Coronary artery (tissue), 2 donors: ENCODE measurements around the gene CREBRF.

Source experiments
- DNase-seq: peaks from one replicate; pipeline ENCODE4 v3.0.0-alpha.2; 2017; ENCODE audit warnings: low spot score
- H3K27ac ChIP-seq, 2 donors: fragments of 200-600 bp; sonication (generic); one replicate each; pipeline ENCODE4 v1.5.1; 2016 to 2019
- H3K4me3 ChIP-seq: fragments of 200-600 bp; sonication (generic); 2 replicates; pipeline ENCODE4 v1.5.1; 2016; ENCODE audit warnings: mild to moderate bottlenecking, moderate library complexity
- CTCF ChIP-seq: fragments of 200-600 bp; sonication (generic); IDR thresholded peaks from one replicate; pipeline ENCODE4 v1.5.1; 2019; ENCODE audit warnings: antibody characterized with exemption

The CREBRF gene

GRCh38 chr5:173165177-173166016, 109.2 kb downstream of the CREBRF start:
- Histone ChIP-seq H3K27ac (no peak overlapping the region), H3K4me3 (no peak overlapping the region)
- TF ChIP-seq CTCF = no peak
- no peak for DNase-seq

- H3K4me3 ChIP-seq = no peak overlapping the region
- H3K27ac ChIP-seq = no peak overlapping the region
- no peak for DNase-seq
- no peak for TF ChIP-seq CTCF
These were observed 116.0 kb downstream of the CREBRF start for GRCh38 chr5:173172166-173172565.

- no peak for DNase-seq
- TF ChIP-seq CTCF = no peak
- Histone ChIP-seq H3K27ac (no peak overlapping the region), H3K4me3 (no peak overlapping the region)
These were observed 119.4 kb downstream of the CREBRF start for GRCh38 chr5:173175523-173175922.

- Histone ChIP-seq H3K27ac (no peak overlapping the region), H3K4me3 (no peak overlapping the region)
- no peak for TF ChIP-seq CTCF
- DNase-seq = no peak
These were observed 122.3 kb downstream of the CREBRF start for GRCh38 chr5:173178369-173178910.

GRCh38 chr5:173180331-173180730, 124.2 kb downstream of the CREBRF start:
- no peak overlapping the region for H3K4me3 ChIP-seq
- H3K27ac ChIP-seq = no peak overlapping the region
- no peak for TF ChIP-seq CTCF
- no peak for DNase-seq

- no peak overlapping the region for H3K4me3 ChIP-seq
- TF ChIP-seq CTCF = no peak
- no peak for DNase-seq
- no peak overlapping the region for H3K27ac ChIP-seq
These were observed 131.0 kb downstream of the CREBRF start for GRCh38 chr5:173187054-173187743.
